ENCODE results near the gene ZC3HAV1. TPM values are rescaled to one million over a fixed set of nuclear protein-coding genes. Genes with fewer than 3 reads are reported as not detected.

Gene ZC3HAV1
- total and polyA plus RNA-seq, 10 of the 15 experiments (the other 5 are each of a cell fraction or from before 2014, with no cell fraction given), result 18.5 to 55.3 (median 44.7) TPM

- POLR2A ChIA-PET, result interaction anchor here (0.7 kb wide), 1 partner anchor 68 kb away, joined by 7 read pairs; no protein-coding TSS in a partner anchor
- no peak for FAIRE-seq
- Histone ChIP-seq H3K36me3 (ENCODE audit: control insufficient read depth in 2 of 2, insufficient read depth in 2 of 2, low read length in 1 of 2) (peaks cover 3 to 20% of the 10 kb centered on the region in 2 experiments; a peak in 3 of 4 replicates), H3K4me2 (ENCODE audit: control insufficient read depth, insufficient read depth) (no peak overlapping the region), H3K79me2 (ENCODE audit: control insufficient read depth, insufficient read depth, low read length) (no peaks in the 10 kb centered on the region), H3K4me3 (no peak overlapping the region), H3K9ac (ENCODE audit: control insufficient read depth, insufficient read depth, low read length) (no peak overlapping the region), H3K4me1 (ENCODE audit: control insufficient read depth, insufficient read depth, low read length) (no peaks in the 10 kb centered on the region), H3K27me3 (replicated peaks in 1 of 2; ENCODE audit: control insufficient read depth in 2 of 2, insufficient read depth in 2 of 2, low read length in 1 of 2) (no peaks in the 10 kb centered on the region), H3K27ac (ENCODE audit: control insufficient read depth, insufficient read depth) (no peak overlapping the region), H3K9me3 (replicated peaks; ENCODE audit: control insufficient read depth, insufficient read depth, low read length) (no peaks in the 10 kb centered on the region), H4K20me1 (ENCODE audit: control insufficient read depth, insufficient read depth) (no peaks in the 10 kb centered on the region), H2AFZ (ENCODE audit: control insufficient read depth, low read depth, low read length) (no peak overlapping the region)
- CTCF ChIA-PET, result interaction anchor here (1.2 to 1.3 kb wide), 2 partner anchors 8 to 9 kb away, joined by 5 to 8 read pairs; no protein-coding TSS in a partner anchor
- no peak for DNase-seq (ENCODE audit: low read depth, low spot score)
- intact Hi-C loops (cut with micrococcal nuclease; ENCODE audit: unreplicated experiment), result no loop called here
- WGBS (ENCODE audit: insufficient coverage, insufficient replicate concordance, low lambda C conversion rate, missing lambda C conversion rate), result 87% methylated on average over 6 of the region's 6 CpGs
- SMC1A ChIA-PET (ENCODE audit: uncharacterized antibody, unreplicated experiment), result interaction anchor here (1.5 kb wide), 2 partner anchors 10 kb away, joined by 4 read pairs; no protein-coding TSS in a partner anchor
- BruUV-seq (replicated peaks), result no TSS peak
- no peak for ATAC-seq
- TF ChIP-seq SUPT20H (IDR thresholded peaks at IDR 0.05; ENCODE audit: borderline replicate concordance, control insufficient read depth, low read depth, low read length) (no peak), ESRRA (IDR thresholded peaks at IDR 0.05; ENCODE audit: low read length) (no peak), YBX1 (IDR thresholded peaks at IDR 0.05) (no peak), RAD51 (IDR thresholded peaks at IDR 0.05) (no peak), ZNF384 (IDR thresholded peaks at IDR 0.05; ENCODE audit: borderline replicate concordance, low read depth, low read length) (no peak), LARP7 (IDR thresholded peaks at IDR 0.05) (no peak), HDAC6 (IDR thresholded peaks at IDR 0.05; ENCODE audit: unreplicated experiment) (no peak), PRDM15 (CRISPR knock-in tag; IDR thresholded peaks at IDR 0.05) (no peak), SUZ12 (IDR thresholded peaks at IDR 0.05; ENCODE audit: unreplicated experiment) (no peak), BCL3 (IDR thresholded peaks at IDR 0.05; ENCODE audit: borderline replicate concordance, insufficient read depth, low read depth, low read length, poor library complexity, severe bottlenecking) (no peak), EZH2 (IDR thresholded peaks at IDR 0.05; ENCODE audit: borderline replicate concordance, control insufficient read depth, low read depth, low read length) (no peak), PAX8 (IDR thresholded peaks at IDR 0.05) (no peak), NKRF (conservative IDR thresholded peaks at IDR 0.05) (no peak)
- in situ Hi-C loops (cut with MboI), result no loop called here
- RAD21 ChIA-PET (ENCODE audit: unreplicated experiment), result no interaction called here
Measured at GRCh38 chr7:139026551-139026950, 83.0 kb downstream of the ZC3HAV1 start.

All from GM12878 (cell line).